Purkinje cell (primary cell): Measurements from ENCODE around the gene USB1. TPM values are rescaled to one million over a fixed set of nuclear protein-coding genes. Genes with fewer than 3 reads are reported as not detected.

Experiments
- polyA plus RNA-seq: library from polyadenylated mRNA; unstranded; fragments of >200 nt; fragmentation: Nextera tagmentation; gene quantifications from 2 replicates; pipeline ENCODE4 v1.2.1, GENCODE V29; 2014

Gene USB1, protein sequence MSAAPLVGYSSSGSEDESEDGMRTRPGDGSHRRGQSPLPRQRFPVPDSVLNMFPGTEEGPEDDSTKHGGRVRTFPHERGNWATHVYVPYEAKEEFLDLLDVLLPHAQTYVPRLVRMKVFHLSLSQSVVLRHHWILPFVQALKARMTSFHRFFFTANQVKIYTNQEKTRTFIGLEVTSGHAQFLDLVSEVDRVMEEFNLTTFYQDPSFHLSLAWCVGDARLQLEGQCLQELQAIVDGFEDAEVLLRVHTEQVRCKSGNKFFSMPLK
- 1.2 and 4.5 TPM in 2 replicates for polyA plus RNA-seq

DNA sequence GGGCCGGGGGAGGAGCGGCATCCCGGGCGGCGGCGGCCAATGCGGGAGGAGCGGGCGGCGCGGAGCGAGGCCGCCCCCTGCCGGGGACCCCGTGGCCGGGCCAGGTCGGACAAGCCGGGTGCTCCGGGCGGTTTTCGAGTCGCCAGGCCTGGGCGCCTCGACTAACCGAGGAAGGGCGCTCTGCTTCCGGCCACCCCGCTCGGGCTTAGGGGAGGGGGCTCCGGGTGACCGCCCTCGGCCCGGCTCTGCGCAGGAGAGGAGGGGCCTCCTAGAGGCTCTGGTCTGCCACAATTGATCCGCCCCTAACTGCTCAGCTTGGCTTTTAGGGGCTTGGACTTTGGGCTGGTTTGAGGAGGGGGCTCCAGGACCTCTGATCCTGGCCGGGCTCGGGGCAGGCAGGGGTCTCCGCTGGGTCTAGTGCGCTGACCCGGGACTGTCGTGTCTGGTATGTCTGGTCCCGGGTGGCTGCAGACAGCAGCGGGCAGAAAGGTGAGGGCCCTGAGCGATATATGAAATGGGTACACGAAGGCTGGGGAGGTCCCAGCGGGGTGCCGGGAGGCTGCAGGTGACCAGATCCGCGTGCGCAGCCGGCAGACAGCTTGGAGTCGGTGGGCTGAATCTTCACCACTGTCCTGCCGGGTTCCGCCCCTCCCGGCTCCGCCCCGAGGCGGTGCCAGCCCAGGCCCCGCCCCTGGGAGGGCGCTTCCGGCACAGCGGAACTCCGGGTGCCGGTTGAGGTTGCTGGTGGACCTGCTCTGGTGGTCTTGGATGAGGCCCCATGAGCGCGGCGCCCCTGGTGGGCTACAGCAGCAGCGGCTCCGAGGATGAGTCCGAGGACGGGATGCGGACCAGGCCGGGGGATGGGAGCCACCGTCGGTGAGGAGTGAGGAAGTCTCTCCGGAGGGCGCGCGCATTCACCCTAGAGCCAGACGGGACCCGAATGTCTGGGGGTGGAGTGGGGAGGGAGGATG, at the start of gene USB1:
Gene USB1 (plus strand): TSS at position 702 of the 971 bp plus-strand sequence. CDS start 77 bp downstream, at position 779.

DNA sequence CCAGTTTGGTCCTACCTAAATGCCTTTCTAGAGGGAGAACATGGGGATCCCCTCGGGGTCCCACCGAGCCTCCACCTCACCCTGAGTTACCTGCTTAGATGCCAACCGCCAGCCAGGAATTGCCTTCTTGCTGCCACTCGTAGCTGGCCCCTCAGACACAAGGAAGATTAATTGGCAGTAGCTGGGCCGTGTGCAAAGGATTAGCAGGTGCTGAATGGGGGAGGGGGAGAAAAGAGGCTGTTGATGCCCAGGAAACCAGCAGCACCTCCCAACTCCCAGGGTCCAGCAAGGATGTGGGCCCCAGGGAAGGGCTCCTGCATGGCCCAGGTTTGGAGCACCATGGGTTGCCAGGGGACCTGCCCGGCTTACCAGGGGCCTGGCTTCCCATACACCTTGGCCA, 30.2 kb upstream of the USB1 start, which contains the start of gene CNGB1:
Gene CNGB1 (minus strand): TSS at position 159 of the 400 bp plus-strand sequence. CDS start 3,842 bp downstream, outside the sequence.

GRCh38 chr16:57999971-58000705, 1.1 kb upstream of the USB1 start, which contains the start of gene ZNF319:
Gene ZNF319 (minus strand): TSS chr16:58000672. CDS start chr16:57998265, 2,407 bp downstream.

GRCh38 chr16:58025351-58026138, 24.3 kb downstream of the USB1 start, which contains the start of gene MMP15:
Gene MMP15 (plus strand): TSS chr16:58025754. CDS start chr16:58026351, 597 bp downstream.

Other genes starting within 250 kb of the USB1 start
- gene KIFC3, start 198.9 kb upstream of the USB1 start, polyA plus RNA-seq: 0.40 TPM in 1 of 2 replicates, not detected in the other
- gene CNGB1, start 30.3 kb upstream of the USB1 start, polyA plus RNA-seq: not detected in 2 replicates
- gene ZNF319, start 735 bp upstream of the USB1 start, polyA plus RNA-seq: 0.60 and 0.82 TPM in 2 replicates
- gene MMP15, start 24.3 kb downstream of the USB1 start, polyA plus RNA-seq: 1.7 and 4.4 TPM in 2 replicates
- gene CFAP20, start 128.0 kb downstream of the USB1 start, polyA plus RNA-seq: 77.1 and 87.5 TPM in 2 replicates
- 17.0 and 20.5 TPM in 2 replicates for gene CSNK2A2, start 196.7 kb downstream of the USB1 start, polyA plus RNA-seq